ENCODE results near the gene RHCE.
"Not testable (repeated sequence)": the region's sequence is repeated elsewhere in the genome, so short reads cannot be mapped to it uniquely, and the experiment has no call there.

DNA sequence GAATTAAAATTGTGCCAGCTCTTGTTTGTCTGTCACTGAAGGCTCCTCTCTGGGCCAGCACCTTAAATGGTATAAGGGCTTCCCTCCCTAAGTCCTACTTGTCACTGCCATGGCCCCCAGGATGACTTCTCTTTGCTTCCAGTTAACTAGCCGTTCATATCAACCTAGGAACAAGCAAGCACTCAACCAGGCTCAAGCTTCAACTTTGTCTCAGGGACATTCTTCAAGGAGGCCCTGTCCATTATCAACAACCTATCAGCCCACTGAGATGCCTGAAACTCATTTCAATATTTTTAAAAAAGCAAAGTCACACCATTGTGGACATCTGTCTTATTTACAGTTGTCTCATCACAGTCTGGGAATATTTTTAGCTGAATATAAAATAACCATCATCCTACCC lies 1.3 kb downstream of the RHCE start:
- TF ChIP-seq OSR2 (tag by site-specific recombination; IDR thresholded peaks at IDR 0.05); SCRT1 (tag by site-specific recombination; IDR thresholded peaks at IDR 0.05; ENCODE audit: borderline replicate concordance); ZNF239 (tag by site-specific recombination; IDR thresholded peaks at IDR 0.05); ZBTB1 (tag by site-specific recombination; IDR thresholded peaks at IDR 0.05); ZNF292 (tag by site-specific recombination; IDR thresholded peaks at IDR 0.05; ENCODE audit: borderline replicate concordance, low read depth): not testable (repeated sequence)
- TF ChIP-seq, protein P1, sequence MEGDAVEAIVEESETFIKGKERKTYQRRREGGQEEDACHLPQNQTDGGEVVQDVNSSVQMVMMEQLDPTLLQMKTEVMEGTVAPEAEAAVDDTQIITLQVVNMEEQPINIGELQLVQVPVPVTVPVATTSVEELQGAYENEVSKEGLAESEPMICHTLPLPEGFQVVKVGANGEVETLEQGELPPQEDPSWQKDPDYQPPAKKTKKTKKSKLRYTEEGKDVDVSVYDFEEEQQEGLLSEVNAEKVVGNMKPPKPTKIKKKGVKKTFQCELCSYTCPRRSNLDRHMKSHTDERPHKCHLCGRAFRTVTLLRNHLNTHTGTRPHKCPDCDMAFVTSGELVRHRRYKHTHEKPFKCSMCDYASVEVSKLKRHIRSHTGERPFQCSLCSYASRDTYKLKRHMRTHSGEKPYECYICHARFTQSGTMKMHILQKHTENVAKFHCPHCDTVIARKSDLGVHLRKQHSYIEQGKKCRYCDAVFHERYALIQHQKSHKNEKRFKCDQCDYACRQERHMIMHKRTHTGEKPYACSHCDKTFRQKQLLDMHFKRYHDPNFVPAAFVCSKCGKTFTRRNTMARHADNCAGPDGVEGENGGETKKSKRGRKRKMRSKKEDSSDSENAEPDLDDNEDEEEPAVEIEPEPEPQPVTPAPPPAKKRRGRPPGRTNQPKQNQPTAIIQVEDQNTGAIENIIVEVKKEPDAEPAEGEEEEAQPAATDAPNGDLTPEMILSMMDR (tag by site-specific recombination; IDR thresholded peaks at IDR 0.05): not testable (repeated sequence)

All from HEK293 (cell line).